Mesendoderm (in vitro differentiated cells): ENCODE data around the gene FMNL2.
"Not testable (repeated sequence)": the region's sequence is repeated elsewhere in the genome, so short reads cannot be mapped to it uniquely, and the experiment has no call there.

Source experiments
- DNase-seq: peaks from one replicate; pipeline ENCODE4 v3.0.0; 2013
- H2AK5ac ChIP-seq: 2 replicates; pipeline ENCODE4 v1.6.1; 2013; ENCODE audit warnings: low read length, inconsistent platforms
- H2BK120ac ChIP-seq: 2 replicates; pipeline ENCODE4 v1.6.1; 2013; ENCODE audit warnings: low read depth, mild to moderate bottlenecking, low read length, moderate library complexity, mixed read lengths
- H2BK15ac ChIP-seq: replicated peaks from 2 replicates; pipeline ENCODE4 v1.6.1; 2013; ENCODE audit warnings: low read depth, mild to moderate bottlenecking, moderate library complexity
- H2BK5ac ChIP-seq: 2 replicates; pipeline ENCODE4 v1.6.1; 2013; ENCODE audit warnings: low read length, inconsistent platforms
- H3K18ac ChIP-seq: 2 replicates; pipeline ENCODE4 v1.6.1; 2013; ENCODE audit warnings: mild to moderate bottlenecking, low read length, mixed read lengths
- H3K23ac ChIP-seq: one replicate; pipeline ENCODE4 v1.6.1; 2013; ENCODE audit warnings: low read length
- H3K27ac ChIP-seq: 2 replicates; pipeline ENCODE4 v1.5.1; 2013; ENCODE audit warnings: low read depth, mild to moderate bottlenecking, inconsistent platforms, low read length, moderate library complexity
- H3K27me3 ChIP-seq: 2 replicates; pipeline ENCODE4 v1.6.1; 2013; ENCODE audit warnings: low read length, control low read depth, mild to moderate bottlenecking, inconsistent platforms; ENCODE audit not compliant: insufficient read depth, poor library complexity
- H3K36me3 ChIP-seq: 2 replicates; pipeline ENCODE4 v1.6.1; 2013; ENCODE audit warnings: low read length, inconsistent platforms; ENCODE audit not compliant: control insufficient read depth, insufficient read depth
- H3K4ac ChIP-seq: one replicate; pipeline ENCODE4 v1.6.1; 2013; ENCODE audit warnings: low read depth, mild to moderate bottlenecking, low read length, moderate library complexity
- H3K4me1 ChIP-seq: 2 replicates; pipeline ENCODE4 v1.6.1; 2013; ENCODE audit warnings: low read depth, low read length, inconsistent platforms; ENCODE audit not compliant: control insufficient read depth
- H3K4me2 ChIP-seq: 2 replicates; pipeline ENCODE4 v1.6.1; 2013; ENCODE audit warnings: low read length
- H3K4me3 ChIP-seq: 2 replicates; pipeline ENCODE4 v1.5.1; 2013; ENCODE audit warnings: mild to moderate bottlenecking, low read length
- H3K56ac ChIP-seq: one replicate; pipeline ENCODE4 v1.6.1; 2013; ENCODE audit warnings: low read length
- H3K79me1 ChIP-seq: 2 replicates; pipeline ENCODE4 v1.6.1; 2013; ENCODE audit warnings: low read length, inconsistent platforms
- H3K79me2 ChIP-seq: 2 replicates; pipeline ENCODE4 v1.6.1; 2013; ENCODE audit warnings: mild to moderate bottlenecking, low read length; ENCODE audit not compliant: control insufficient read depth, insufficient read depth
- H3K9ac ChIP-seq: 2 replicates; pipeline ENCODE4 v1.6.1; 2013; ENCODE audit warnings: low read length, inconsistent platforms
- H4K5ac ChIP-seq: one replicate; pipeline ENCODE4 v1.6.1; 2013; ENCODE audit warnings: low read length
- H4K8ac ChIP-seq: one replicate; pipeline ENCODE4 v1.6.1; 2013; ENCODE audit warnings: low read depth, mild to moderate bottlenecking, control low read depth, low read length, moderate library complexity
- WGBS: extraction: QIAGEN DNeasy Blood & Tissue Kit; methylation state at CpG from one replicate; pipeline ENCODE4 v1.1.7; 2013; ENCODE audit warnings: low lambda C conversion rate, missing lambda C conversion rate; ENCODE audit not compliant: insufficient coverage; ENCODE audit errors: extremely low coverage; 5-methylcytosine and 5-hydroxymethylcytosine counted together

The FMNL2 gene

GRCh38 chr2:152518034-152518433, 183.1 kb downstream of the FMNL2 start:
- no peak overlapping the region for H2BK15ac ChIP-seq
- peaks cover 11% of the 10 kb centered on the region for H3K79me1 ChIP-seq
- H3K4me3 ChIP-seq = no peak overlapping the region
- H3K4me2 ChIP-seq = no peak overlapping the region
- no peak overlapping the region for H2BK5ac ChIP-seq
- H3K36me3 ChIP-seq = no peaks in the 10 kb centered on the region
- H3K4me1 ChIP-seq = peaks cover 5% of the 10 kb centered on the region
- WGBS = no CpG with 5 or more reads among the region's 1 CpG
- H3K23ac ChIP-seq = no peak overlapping the region
- H3K27me3 ChIP-seq = no peaks in the 10 kb centered on the region
- DNase-seq = no peak
- no peak overlapping the region for H4K8ac ChIP-seq
- peaks cover 5% of the 10 kb centered on the region for H3K79me2 ChIP-seq
- no peak overlapping the region for H3K4ac ChIP-seq
- no peak overlapping the region for H3K18ac ChIP-seq
- H2AK5ac ChIP-seq = no peak overlapping the region
- H3K9ac ChIP-seq = no peak overlapping the region
- no peak overlapping the region for H3K56ac ChIP-seq
- no peak overlapping the region for H2BK120ac ChIP-seq
- H3K27ac ChIP-seq = no peak overlapping the region
- no peak overlapping the region for H4K5ac ChIP-seq

- no peak overlapping the region for H2BK120ac ChIP-seq
- H3K79me2 ChIP-seq = peaks cover 5% of the 10 kb centered on the region
- no peak overlapping the region for H3K4me3 ChIP-seq
- no peak overlapping the region for H2BK15ac ChIP-seq
- no peak overlapping the region for H2AK5ac ChIP-seq
- H4K8ac ChIP-seq = no peak overlapping the region
- no peak overlapping the region for H3K56ac ChIP-seq
- no peak overlapping the region for H3K4ac ChIP-seq
- WGBS = no CpG with 5 or more reads among the region's 14 CpGs
- H3K9ac ChIP-seq = no peak overlapping the region
- peaks cover 5% of the 10 kb centered on the region for H3K4me1 ChIP-seq
- no peak overlapping the region for H3K27ac ChIP-seq
- peaks cover 11% of the 10 kb centered on the region for H3K79me1 ChIP-seq
- peak; percentile 59 for DNase-seq
- no peak overlapping the region for H3K18ac ChIP-seq
- no peak overlapping the region for H4K5ac ChIP-seq
- no peak overlapping the region for H3K23ac ChIP-seq
- no peak overlapping the region for H2BK5ac ChIP-seq
- no peak overlapping the region for H3K4me2 ChIP-seq
- no peaks in the 10 kb centered on the region for H3K27me3 ChIP-seq
- H3K36me3 ChIP-seq = no peaks in the 10 kb centered on the region
Measured at GRCh38 chr2:152518641-152519580, 183.9 kb downstream of the FMNL2 start.

GRCh38 chr2:152519581-152519952, 184.6 kb downstream of the FMNL2 start:
- no peak for DNase-seq
- H3K9ac ChIP-seq = no peak overlapping the region
- no peaks in the 10 kb centered on the region for H3K36me3 ChIP-seq
- no peak overlapping the region for H3K18ac ChIP-seq
- no peak overlapping the region for H2AK5ac ChIP-seq
- no peak overlapping the region for H2BK120ac ChIP-seq
- no peak overlapping the region for H3K4me3 ChIP-seq
- no CpG with 5 or more reads among the region's 2 CpGs for WGBS
- H3K4ac ChIP-seq = no peak overlapping the region
- no peak overlapping the region for H3K56ac ChIP-seq
- peaks cover 5% of the 10 kb centered on the region for H3K79me2 ChIP-seq
- H3K4me2 ChIP-seq = no peak overlapping the region
- no peak overlapping the region for H4K8ac ChIP-seq
- H3K27me3 ChIP-seq = no peaks in the 10 kb centered on the region
- H4K5ac ChIP-seq = no peak overlapping the region
- H2BK15ac ChIP-seq = no peak overlapping the region
- H3K23ac ChIP-seq = no peak overlapping the region
- no peak overlapping the region for H2BK5ac ChIP-seq
- no peak overlapping the region for H3K27ac ChIP-seq
- H3K4me1 ChIP-seq = peaks cover 5% of the 10 kb centered on the region
- H3K79me1 ChIP-seq = peaks cover 13% of the 10 kb centered on the region

- no peak overlapping the region for H3K4me2 ChIP-seq
- no peak overlapping the region for H2BK5ac ChIP-seq
- no peak overlapping the region for H3K4ac ChIP-seq
- H3K18ac ChIP-seq = no peak overlapping the region
- H3K4me3 ChIP-seq = no peak overlapping the region
- no peak for DNase-seq
- H3K27ac ChIP-seq = no peak overlapping the region
- peaks cover 14% of the 10 kb centered on the region for H3K79me1 ChIP-seq
- no peak overlapping the region for H3K23ac ChIP-seq
- H3K4me1 ChIP-seq = peaks cover 11% of the 10 kb centered on the region
- H3K9ac ChIP-seq = no peak overlapping the region
- H4K5ac ChIP-seq = no peak overlapping the region
- H3K56ac ChIP-seq = no peak overlapping the region
- no peak overlapping the region for H2AK5ac ChIP-seq
- no peaks in the 10 kb centered on the region for H3K27me3 ChIP-seq
- no peak overlapping the region for H4K8ac ChIP-seq
- no peaks in the 10 kb centered on the region for H3K36me3 ChIP-seq
- H2BK15ac ChIP-seq = no peak overlapping the region
- no peak overlapping the region for H2BK120ac ChIP-seq
- H3K79me2 ChIP-seq = peaks cover 2% of the 10 kb centered on the region
Measured at GRCh38 chr2:152520759-152521158, 185.8 kb downstream of the FMNL2 start.

GRCh38 chr2:152522446-152522845, 187.5 kb downstream of the FMNL2 start:
- not testable (repeated sequence) for H3K79me2 ChIP-seq, H3K36me3 ChIP-seq, H3K23ac ChIP-seq, H4K5ac ChIP-seq, H3K56ac ChIP-seq, H3K27ac ChIP-seq, H3K4me3 ChIP-seq, H2BK5ac ChIP-seq, H3K4me2 ChIP-seq, H3K9ac ChIP-seq, H2AK5ac ChIP-seq, H3K18ac ChIP-seq, H3K27me3 ChIP-seq, DNase-seq, H2BK120ac ChIP-seq, H4K8ac ChIP-seq, H3K4ac ChIP-seq, H2BK15ac ChIP-seq
- no CpG with 5 or more reads among the region's 3 CpGs for WGBS
- Histone ChIP-seq H3K4me1 (peaks cover 13% of the 10 kb centered on the region), H3K79me1 (peaks cover 12% of the 10 kb centered on the region)

GRCh38 chr2:152523091-152523490, 188.1 kb downstream of the FMNL2 start:
- Histone ChIP-seq H4K5ac (no peak overlapping the region), H2BK15ac (no peak overlapping the region), H3K79me1 (peaks cover 13% of the 10 kb centered on the region), H3K18ac (no peak overlapping the region), H3K23ac (no peak overlapping the region), H3K4me2 (no peak overlapping the region), H2AK5ac (no peak overlapping the region), H3K36me3 (no peaks in the 10 kb centered on the region), H2BK5ac (no peak overlapping the region), H3K27me3 (no peaks in the 10 kb centered on the region), H2BK120ac (no peak overlapping the region), H3K4me1 (peaks cover 13% of the 10 kb centered on the region), H3K27ac (no peak overlapping the region), H3K4ac (no peak overlapping the region), H3K4me3 (no peak overlapping the region), H3K9ac (no peak overlapping the region), H3K56ac (no peak overlapping the region), H4K8ac (no peak overlapping the region), H3K79me2 (no peaks in the 10 kb centered on the region)
- no peak for DNase-seq
